Gastrocnemius medialis (tissue), 4 donors: ENCODE data around the gene DPCD. TPM values are rescaled to one million over a fixed set of nuclear protein-coding genes. Genes with fewer than 3 reads are reported as not detected.

Experiments used
- ATAC-seq, 2 donors: fragments of 150-250 bp; one replicate each; pipeline ENCODE4 v1.9.1; 2016
- DNase-seq, 2 donors: peaks; one replicate each; pipeline ENCODE4 v3.0.0-alpha.2; 2019
- H3K27ac ChIP-seq, 4 donors: fragments of 200-600 bp; sonication (generic); 1 replicate in 1 of 4; 2 replicates in 3 of 4; pipeline ENCODE4 v1.5.1; 2016 to 2018; ENCODE audit warnings: mild to moderate bottlenecking in 2 of 4, moderate library complexity in 1 of 4
- H3K27me3 ChIP-seq, 3 donors: fragments of 200-600 bp; sonication (generic) in 2 of 3; 1 replicate in 1 of 3; 2 replicates in 2 of 3; pipeline versions ENCODE4 v1.5.1 to v1.6.0; 2016 to 2019; ENCODE audit warnings: mild to moderate bottlenecking in 1 of 3, moderate library complexity in 1 of 3
- H3K36me3 ChIP-seq, 2 donors: fragments of 200-600 bp; sonication (generic) in 1 of 2; one replicate each; pipeline ENCODE4 v1.5.1; 2017 to 2018
- H3K4me1 ChIP-seq, 2 donors: fragments of 200-600 bp; sonication (generic) in 1 of 2; one replicate each; pipeline ENCODE4 v1.5.1; 2016 to 2017; ENCODE audit warnings: mild to moderate bottlenecking in 2 of 2
- H3K4me3 ChIP-seq, 4 donors: fragments of 200-600 bp; sonication (generic) in 3 of 4; 1 replicate in 1 of 4; 2 replicates in 3 of 4; pipeline ENCODE4 v1.5.1; 2016 to 2019; ENCODE audit warnings: mild to moderate bottlenecking in 2 of 4
- H3K9me3 ChIP-seq, 3 donors: fragments of 200-600 bp; sonication (generic) in 2 of 3; 1 replicate in 1 of 3; 2 replicates in 2 of 3; pipeline ENCODE4 v1.5.1; 2016 to 2019
- POLR2A ChIP-seq, 2 donors: fragments of 450-650 bp; IDR thresholded peaks; one replicate each; pipeline ENCODE4 v1.6.1; 2017; ENCODE audit warnings: antibody characterized with exemption in 2 of 2, mild to moderate bottlenecking in 2 of 2, moderate library complexity in 2 of 2
- in situ Hi-C, 4 donors: fragments of 200-750 bp; cut with MboI; loops; one replicate each; pipeline versions ENCODE4 v1.15.0 to v1.8.0; 2017; ENCODE audit warnings: low sequenced_read_pairs in 4 of 4
- intact Hi-C: fragments of 100-400 bp; cut with DNase I; formaldehyde crosslinking; loops from one replicate; pipeline ENCODE4 v1.15.1; 2023; ENCODE audit warnings: low total_unique reads
- total RNA-seq, 4 donors: library from RNA; depleted of rRNA; stranded (reverse); fragments of >200 nt; gene quantifications; one replicate each; pipeline versions ENCODE4 v1.1.0 to v1.2.3, GENCODE V29; 2016
- TF ChIP-seq, protein P1 (sequence below), 5 experiments: fragments of 450-650 bp in 3 of 5; fragments of 200-600 bp in 2 of 5; sonication (generic) in 2 of 5; IDR thresholded peaks in 4 of 5; conservative IDR thresholded peaks in 1 of 5; 1 replicate in 4 of 5; 2 replicates in 1 of 5; pipeline ENCODE4 v1.5.1; 2016 to 2019; ENCODE audit warnings: antibody characterized with exemption in 5 of 5, mild to moderate bottlenecking in 3 of 5, moderate library complexity in 3 of 5

DPCD gene
- total RNA-seq, 4 donors from 2014 or later = 17.8 to 38.4 (median 22.9) TPM

DNA sequence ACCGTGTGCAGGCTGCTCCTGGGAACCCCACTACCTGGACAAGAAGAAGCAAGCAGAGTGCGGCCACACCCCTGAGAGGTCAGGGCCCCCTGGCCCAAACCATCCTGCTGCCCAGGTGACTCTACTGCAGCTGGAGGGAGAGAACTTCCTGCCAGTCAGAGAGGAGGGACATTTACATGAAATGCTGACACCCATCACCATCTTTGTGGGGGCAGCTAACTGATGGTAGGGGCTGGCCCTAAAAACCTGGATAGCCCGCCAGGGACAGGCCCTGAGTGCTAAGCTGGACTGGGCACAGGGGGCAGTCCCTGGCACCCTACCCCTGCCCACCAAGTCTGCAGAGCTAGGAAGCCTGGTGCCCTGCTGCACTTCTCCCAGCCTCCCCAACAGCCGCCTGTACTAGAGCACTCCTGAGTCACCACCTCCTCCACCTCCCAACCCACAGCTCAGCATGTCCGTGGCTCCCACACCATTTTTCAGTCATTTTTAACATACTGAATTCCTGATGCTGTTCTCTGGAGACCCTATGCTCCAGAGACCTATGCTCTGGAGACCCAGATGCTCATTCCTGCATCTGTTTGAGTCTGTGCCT, 27.5 kb downstream of the DPCD start:
- TF ChIP-seq POLR2A (IDR thresholded peaks at IDR 0.05) = no peak
- TF ChIP-seq, protein P1, sequence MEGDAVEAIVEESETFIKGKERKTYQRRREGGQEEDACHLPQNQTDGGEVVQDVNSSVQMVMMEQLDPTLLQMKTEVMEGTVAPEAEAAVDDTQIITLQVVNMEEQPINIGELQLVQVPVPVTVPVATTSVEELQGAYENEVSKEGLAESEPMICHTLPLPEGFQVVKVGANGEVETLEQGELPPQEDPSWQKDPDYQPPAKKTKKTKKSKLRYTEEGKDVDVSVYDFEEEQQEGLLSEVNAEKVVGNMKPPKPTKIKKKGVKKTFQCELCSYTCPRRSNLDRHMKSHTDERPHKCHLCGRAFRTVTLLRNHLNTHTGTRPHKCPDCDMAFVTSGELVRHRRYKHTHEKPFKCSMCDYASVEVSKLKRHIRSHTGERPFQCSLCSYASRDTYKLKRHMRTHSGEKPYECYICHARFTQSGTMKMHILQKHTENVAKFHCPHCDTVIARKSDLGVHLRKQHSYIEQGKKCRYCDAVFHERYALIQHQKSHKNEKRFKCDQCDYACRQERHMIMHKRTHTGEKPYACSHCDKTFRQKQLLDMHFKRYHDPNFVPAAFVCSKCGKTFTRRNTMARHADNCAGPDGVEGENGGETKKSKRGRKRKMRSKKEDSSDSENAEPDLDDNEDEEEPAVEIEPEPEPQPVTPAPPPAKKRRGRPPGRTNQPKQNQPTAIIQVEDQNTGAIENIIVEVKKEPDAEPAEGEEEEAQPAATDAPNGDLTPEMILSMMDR (IDR thresholded peaks at IDR 0.05 in 4 of 5, conservative IDR thresholded peaks at IDR 0.05 in 1 of 5) = no peak
- Histone ChIP-seq H3K9me3 (no peaks in the 10 kb centered on the region), H3K4me3 (no peak overlapping the region), H3K27me3 (no peaks in the 10 kb centered on the region), H3K36me3 (peaks cover 0 to 25% of the 10 kb centered on the region in 2 donors), H3K4me1 (no peaks in the 10 kb centered on the region), H3K27ac (no peak overlapping the region)
- intact Hi-C loops (no loop called here), in situ Hi-C loops (no loop called here)
- ATAC-seq (no peak), DNase-seq (no peak)

DNA sequence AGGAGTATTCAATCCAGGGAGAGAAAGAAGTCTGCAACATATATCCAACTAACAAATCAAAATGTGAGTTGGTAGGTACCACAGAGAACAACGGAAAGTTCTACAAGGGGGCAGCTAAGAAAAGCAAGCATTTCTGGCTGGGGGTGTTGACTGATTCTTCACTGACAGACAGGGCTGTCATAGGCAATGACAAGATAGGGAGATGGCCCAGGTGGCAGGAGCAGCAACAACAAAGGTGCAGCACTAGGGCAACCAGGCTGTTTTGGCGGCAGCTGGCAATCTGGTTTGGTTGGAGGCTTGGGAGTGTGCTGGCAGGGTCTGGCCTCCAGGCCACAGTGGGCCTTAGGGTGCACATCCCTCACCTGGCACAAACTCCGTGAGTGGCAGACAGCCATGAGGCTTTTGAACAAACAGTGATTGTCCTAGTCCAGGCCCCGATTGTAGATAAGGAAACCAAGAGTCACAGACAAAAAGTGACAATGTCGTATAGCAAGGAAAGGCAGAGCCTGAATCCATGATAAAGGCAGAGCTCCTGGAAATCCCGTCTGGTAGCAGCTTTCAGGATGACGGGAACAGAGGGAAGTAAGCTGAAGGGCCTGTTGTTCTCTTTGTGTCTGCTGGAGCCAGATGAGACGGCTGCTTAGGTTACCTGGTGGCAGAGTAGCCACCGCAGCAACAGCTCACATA, 28.4 kb downstream of the DPCD start:
- in situ Hi-C loops = no loop called here
- TF ChIP-seq, protein P1 (IDR thresholded peaks at IDR 0.05 in 4 of 5, conservative IDR thresholded peaks at IDR 0.05 in 1 of 5) = no peak
- no peak for TF ChIP-seq POLR2A (IDR thresholded peaks at IDR 0.05)
- no peak for ATAC-seq
- peaks cover 0 to 15% of the 10 kb centered on the region in 2 donors for H3K36me3 ChIP-seq
- no peak overlapping the region for H3K4me3 ChIP-seq
- H3K9me3 ChIP-seq = no peaks in the 10 kb centered on the region
- no peaks in the 10 kb centered on the region for H3K27me3 ChIP-seq
- no peak overlapping the region for H3K27ac ChIP-seq
- intact Hi-C loops = no loop called here
- no peaks in the 10 kb centered on the region for H3K4me1 ChIP-seq
- DNase-seq = no peak

DNA sequence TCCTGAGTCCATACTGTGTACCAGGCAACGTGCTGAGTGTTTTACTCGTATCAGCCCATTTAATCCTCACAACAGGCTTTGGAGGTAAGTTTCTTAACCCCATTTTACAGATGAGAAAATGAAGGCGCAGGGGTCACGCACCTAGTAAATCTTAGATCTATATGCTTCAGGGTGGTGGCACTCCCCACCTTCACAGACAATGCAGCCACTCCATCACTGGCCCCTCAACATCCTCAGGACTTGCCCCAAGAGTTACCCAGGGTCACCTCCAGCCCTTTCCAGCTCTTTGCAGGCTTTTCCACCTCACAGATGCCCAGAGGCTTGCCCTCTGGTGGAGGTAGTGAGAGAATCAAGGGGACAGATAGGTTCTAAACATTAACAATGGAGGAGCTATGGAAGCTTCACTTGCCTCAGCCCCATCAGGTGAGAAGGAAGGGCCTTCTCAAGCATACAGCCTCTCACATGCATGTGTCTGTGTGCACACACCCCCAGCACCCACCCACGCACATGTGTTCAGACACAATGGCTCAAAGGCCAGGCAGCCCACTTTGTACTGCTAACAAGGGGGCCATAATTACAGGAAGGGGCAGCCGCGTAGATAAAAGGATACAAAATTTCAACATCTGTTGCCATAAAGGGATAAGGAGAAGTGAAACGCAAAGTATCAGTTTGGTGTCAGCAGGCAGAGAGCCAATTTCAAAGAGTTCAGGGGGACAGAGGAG, 29.1 kb downstream of the DPCD start:
- ATAC-seq = no peak
- in situ Hi-C loops = no loop called here
- TF ChIP-seq, protein P1 (IDR thresholded peaks at IDR 0.05 in 4 of 5, conservative IDR thresholded peaks at IDR 0.05 in 1 of 5) = no peak
- no peak for TF ChIP-seq POLR2A (IDR thresholded peaks at IDR 0.05)
- Histone ChIP-seq H3K36me3 (peaks cover 0 to 11% of the 10 kb centered on the region in 2 donors), H3K4me3 (no peak overlapping the region), H3K27ac (no peak overlapping the region), H3K27me3 (no peaks in the 10 kb centered on the region), H3K4me1 (no peaks in the 10 kb centered on the region), H3K9me3 (no peaks in the 10 kb centered on the region)
- intact Hi-C loops = no loop called here
- no peak for DNase-seq

DNA sequence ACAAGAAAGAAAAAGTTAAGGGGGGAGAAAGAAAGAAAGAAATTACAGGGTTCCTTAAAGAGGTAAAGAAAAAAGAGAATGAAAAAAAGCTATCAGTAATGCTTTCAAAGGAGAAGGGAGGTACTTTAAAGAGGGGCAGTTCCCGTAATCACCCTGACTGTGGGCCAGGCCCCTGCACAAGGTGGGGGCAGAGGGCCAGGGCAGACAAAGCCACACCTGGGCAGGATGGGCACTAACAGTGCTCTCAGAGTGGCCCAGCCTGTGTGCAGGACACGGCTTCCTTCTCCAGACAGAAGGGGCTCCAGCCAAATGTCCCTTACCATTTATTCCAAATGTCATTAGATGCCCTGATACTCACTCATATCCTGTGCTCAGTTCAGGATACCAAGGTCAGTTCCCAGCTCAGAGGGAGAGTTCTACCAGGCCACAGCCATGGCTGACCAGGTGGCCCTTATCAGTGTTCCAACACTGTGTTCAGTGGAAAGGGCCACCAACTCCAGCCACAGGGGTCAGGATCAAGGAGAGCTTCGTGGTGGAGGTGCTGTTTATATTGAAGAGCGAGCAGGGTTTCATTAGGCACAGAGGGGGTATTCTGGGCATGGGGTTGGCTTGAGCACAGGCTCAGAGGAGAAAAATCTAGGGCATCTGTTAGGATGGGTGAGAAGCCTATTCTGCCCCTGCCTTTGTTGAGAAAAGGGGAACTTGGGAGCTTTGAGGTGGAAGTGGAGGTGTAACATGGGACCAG, 29.9 kb downstream of the DPCD start:
- Histone ChIP-seq H3K4me1 (peaks cover 0 to 5% of the 10 kb centered on the region in 2 donors), H3K9me3 (no peaks in the 10 kb centered on the region), H3K36me3 (peaks cover 0 to 11% of the 10 kb centered on the region in 2 donors), H3K27me3 (no peaks in the 10 kb centered on the region), H3K4me3 (no peak overlapping the region), H3K27ac (no peak overlapping the region)
- intact Hi-C loops = no loop called here
- in situ Hi-C loops = no loop called here
- ATAC-seq (no peak), DNase-seq (no peak)
- TF ChIP-seq, protein P1 (IDR thresholded peaks at IDR 0.05 in 4 of 5, conservative IDR thresholded peaks at IDR 0.05 in 1 of 5) = no peak
- TF ChIP-seq POLR2A (IDR thresholded peaks at IDR 0.05) = no peak
